Activated T-helper 2 cell treated with anti-CD3 and anti-CD28 coated beads, Interferon-gamma antibody, Interleukin-2, Interleukin-4, amounts not matched to agents 10 μg/mL and 5 μg/mL and 100 μg/mL, durations not matched to agents 14 hours and 24 hours and 36 hours (primary cell): Measurements from ENCODE around the gene NAA16. TPM values are rescaled to one million over a fixed set of nuclear protein-coding genes. Genes with fewer than 3 reads are reported as not detected.
"Not testable (repeated sequence)": the region's sequence is repeated elsewhere in the genome, so short reads cannot be mapped to it uniquely, and the experiment has no call there.

Source experiments
- DNase-seq: peaks from one replicate; pipeline ENCODE4 v3.0.0; 2021; ENCODE audit warnings: low spot score
- H3K27ac Mint-ChIP-seq: one replicate; pipeline ENCODE4 v1.8.0; 2021; ENCODE audit warnings: mixed read lengths
- H3K27me3 Mint-ChIP-seq: one replicate; pipeline ENCODE4 v1.8.0; 2021; ENCODE audit warnings: low read depth, mixed read lengths
- H3K36me3 Mint-ChIP-seq: one replicate; pipeline ENCODE4 v1.8.0; 2021; ENCODE audit warnings: low read depth, mixed read lengths
- H3K4me1 Mint-ChIP-seq: one replicate; pipeline ENCODE4 v1.8.0; 2021; ENCODE audit warnings: low read depth, mixed read lengths
- H3K4me3 Mint-ChIP-seq: one replicate; pipeline ENCODE4 v1.8.0; 2021; ENCODE audit warnings: low read depth, mild to moderate bottlenecking, moderate library complexity, mixed read lengths
- H3K9me3 Mint-ChIP-seq: one replicate; pipeline ENCODE4 v1.8.0; 2021; ENCODE audit warnings: mixed read lengths
- intact Hi-C: fragments of 100-400 bp; cut with micrococcal nuclease; formaldehyde crosslinking; loops from one replicate; pipeline ENCODE4 v1.15.1; 2023
- total RNA-seq: library from RNA; stranded (reverse); gene quantifications from 2 replicates; pipeline ENCODE4 v1.2.3, GENCODE V29; 2022

The NAA16 gene
- total RNA-seq, 1 donor from 2014 or later = 27.9 TPM

- no peaks in the 10 kb centered on the region for H3K4me1 Mint-ChIP-seq
- H3K4me3 Mint-ChIP-seq = no peak overlapping the region
- no peaks in the 10 kb centered on the region for H3K9me3 Mint-ChIP-seq
- no peak overlapping the region for H3K27ac Mint-ChIP-seq
- H3K27me3 Mint-ChIP-seq = peaks cover 29% of the 10 kb centered on the region
- no peak for DNase-seq
- intact Hi-C loops = no loop called here
- no peaks in the 10 kb centered on the region for H3K36me3 Mint-ChIP-seq
These were observed 96.3 kb downstream of the NAA16 start for GRCh38 chr13:41407380-41407779.

GRCh38 chr13:41408121-41408520, 97.1 kb downstream of the NAA16 start:
- no peak overlapping the region for H3K4me3 Mint-ChIP-seq
- no peaks in the 10 kb centered on the region for H3K4me1 Mint-ChIP-seq
- DNase-seq = no peak
- no peaks in the 10 kb centered on the region for H3K9me3 Mint-ChIP-seq
- intact Hi-C loops = no loop called here
- peaks cover 29% of the 10 kb centered on the region for H3K27me3 Mint-ChIP-seq
- no peaks in the 10 kb centered on the region for H3K36me3 Mint-ChIP-seq
- no peak overlapping the region for H3K27ac Mint-ChIP-seq

- Mint-ChIP-seq H3K9me3 (no peaks in the 10 kb centered on the region), H3K4me1 (no peaks in the 10 kb centered on the region), H3K4me3 (no peak overlapping the region), H3K27me3 (peaks cover 29% of the 10 kb centered on the region), H3K36me3 (no peaks in the 10 kb centered on the region), H3K27ac (no peak overlapping the region)
- intact Hi-C loops = no loop called here
- DNase-seq = no peak
These were observed 97.7 kb downstream of the NAA16 start for GRCh38 chr13:41408746-41409145.

GRCh38 chr13:41409611-41410010, 98.5 kb downstream of the NAA16 start:
- intact Hi-C loops = loop anchor here (10.0 kb wide), 2 partner anchors 145 to 245 kb away; no protein-coding TSS in a partner anchor
- H3K27me3 Mint-ChIP-seq = peaks cover 26% of the 10 kb centered on the region
- H3K9me3 Mint-ChIP-seq = no peaks in the 10 kb centered on the region
- H3K27ac Mint-ChIP-seq = no peak overlapping the region
- H3K36me3 Mint-ChIP-seq = no peaks in the 10 kb centered on the region
- no peak for DNase-seq
- H3K4me3 Mint-ChIP-seq = no peak overlapping the region
- no peaks in the 10 kb centered on the region for H3K4me1 Mint-ChIP-seq

- intact Hi-C loops = loop anchor here (10.0 kb wide), 2 partner anchors 144 to 244 kb away; no protein-coding TSS in a partner anchor
- Mint-ChIP-seq H3K27me3 (peaks cover 25% of the 10 kb centered on the region), H3K4me1 (no peaks in the 10 kb centered on the region), H3K27ac (no peak overlapping the region), H3K36me3 (no peaks in the 10 kb centered on the region), H3K9me3 (no peaks in the 10 kb centered on the region), H3K4me3 (no peak overlapping the region)
- DNase-seq = no peak
These were observed 100.0 kb downstream of the NAA16 start for GRCh38 chr13:41411060-41411459.

- H3K36me3 Mint-ChIP-seq = no peaks in the 10 kb centered on the region
- H3K4me1 Mint-ChIP-seq = no peaks in the 10 kb centered on the region
- no peak overlapping the region for H3K4me3 Mint-ChIP-seq
- H3K27ac Mint-ChIP-seq = no peak overlapping the region
- no peaks in the 10 kb centered on the region for H3K9me3 Mint-ChIP-seq
- intact Hi-C loops = loop anchor here (10.0 kb wide), 2 partner anchors 143 to 243 kb away; no protein-coding TSS in a partner anchor
- DNase-seq = no peak
- peaks cover 22% of the 10 kb centered on the region for H3K27me3 Mint-ChIP-seq
These were observed 100.5 kb downstream of the NAA16 start for GRCh38 chr13:41411522-41411921.

GRCh38 chr13:41413872-41414271, 102.8 kb downstream of the NAA16 start:
- intact Hi-C loops = loop anchor here (10.0 kb wide), 2 partner anchors 141 to 241 kb away; no protein-coding TSS in a partner anchor
- no peak overlapping the region for H3K27ac Mint-ChIP-seq
- H3K27me3 Mint-ChIP-seq = peaks cover 10% of the 10 kb centered on the region
- no peaks in the 10 kb centered on the region for H3K36me3 Mint-ChIP-seq
- DNase-seq = no peak
- H3K9me3 Mint-ChIP-seq = no peaks in the 10 kb centered on the region
- no peak overlapping the region for H3K4me3 Mint-ChIP-seq
- H3K4me1 Mint-ChIP-seq = no peaks in the 10 kb centered on the region

GRCh38 chr13:41416276-41416675, 105.2 kb downstream of the NAA16 start:
- DNase-seq = no peak
- H3K4me3 Mint-ChIP-seq = no peak overlapping the region
- intact Hi-C loops = loop anchor here (10.0 kb wide), 2 partner anchors 139 to 239 kb away; no protein-coding TSS in a partner anchor

GRCh38 chr13:41418027-41418426, 107.0 kb downstream of the NAA16 start:
- DNase-seq = no peak
- H3K9me3 Mint-ChIP-seq = no peaks in the 10 kb centered on the region
- no peaks in the 10 kb centered on the region for H3K27me3 Mint-ChIP-seq
- H3K36me3 Mint-ChIP-seq = no peaks in the 10 kb centered on the region
- no peaks in the 10 kb centered on the region for H3K4me1 Mint-ChIP-seq
- no peak overlapping the region for H3K4me3 Mint-ChIP-seq
- H3K27ac Mint-ChIP-seq = no peak overlapping the region
- intact Hi-C loops = loop anchor here (10.0 kb wide), 2 partner anchors 137 to 237 kb away; no protein-coding TSS in a partner anchor

More at GRCh38 chr13:41416276-41416675, 105.2 kb downstream of the NAA16 start:
- Mint-ChIP-seq H3K27ac (no peak overlapping the region), H3K27me3 (no peaks in the 10 kb centered on the region), H3K4me1 (no peaks in the 10 kb centered on the region), H3K36me3 (no peaks in the 10 kb centered on the region), H3K9me3 (no peaks in the 10 kb centered on the region)

- Mint-ChIP-seq H3K36me3 (no peaks in the 10 kb centered on the region), H3K4me3 (no peak overlapping the region), H3K27ac (no peak overlapping the region), H3K9me3 (no peaks in the 10 kb centered on the region), H3K4me1 (no peaks in the 10 kb centered on the region), H3K27me3 (no peaks in the 10 kb centered on the region)
- DNase-seq = no peak
- intact Hi-C loops = loop anchor here (10.0 kb wide), 2 partner anchors 136 to 236 kb away; no protein-coding TSS in a partner anchor
These were observed 107.7 kb downstream of the NAA16 start for GRCh38 chr13:41418731-41419130.

GRCh38 chr13:41419206-41419605, 108.1 kb downstream of the NAA16 start:
- no peaks in the 10 kb centered on the region for H3K27me3 Mint-ChIP-seq
- no peaks in the 10 kb centered on the region for H3K36me3 Mint-ChIP-seq
- DNase-seq = no peak
- H3K4me3 Mint-ChIP-seq = no peak overlapping the region
- no peak overlapping the region for H3K27ac Mint-ChIP-seq
- intact Hi-C loops = loop anchor here (10.0 kb wide), 2 partner anchors 136 to 236 kb away; no protein-coding TSS in a partner anchor
- no peaks in the 10 kb centered on the region for H3K4me1 Mint-ChIP-seq
- H3K9me3 Mint-ChIP-seq = no peaks in the 10 kb centered on the region

GRCh38 chr13:41420146-41420545, 109.1 kb downstream of the NAA16 start:
- intact Hi-C loops = no loop called here
- Mint-ChIP-seq H3K4me3 (no peak overlapping the region), H3K9me3 (no peaks in the 10 kb centered on the region), H3K27ac (no peak overlapping the region), H3K4me1 (no peaks in the 10 kb centered on the region), H3K27me3 (no peaks in the 10 kb centered on the region), H3K36me3 (no peaks in the 10 kb centered on the region)
- DNase-seq = no peak

- H3K27me3 Mint-ChIP-seq, H3K27ac Mint-ChIP-seq, H3K4me1 Mint-ChIP-seq, DNase-seq, H3K36me3 Mint-ChIP-seq, intact Hi-C loops, H3K9me3 Mint-ChIP-seq, H3K4me3 Mint-ChIP-seq: not testable (repeated sequence)
These were observed 110.3 kb downstream of the NAA16 start for GRCh38 chr13:41421330-41421729.

- H3K27ac Mint-ChIP-seq, DNase-seq, intact Hi-C loops, H3K27me3 Mint-ChIP-seq, H3K4me3 Mint-ChIP-seq, H3K36me3 Mint-ChIP-seq, H3K4me1 Mint-ChIP-seq, H3K9me3 Mint-ChIP-seq: not testable (repeated sequence)
These were observed 110.9 kb downstream of the NAA16 start for GRCh38 chr13:41421983-41422382.
